Activated CD4-positive, alpha-beta T cell treated with anti-CD3 and anti-CD28 coated beads for 24 hours (primary cell): ENCODE measurements around the gene RETREG1.
A peak's percentile ranks its signal among the peaks of the same experiment; 100 is the strongest.
"Not testable (repeated sequence)": the region's sequence is repeated elsewhere in the genome, so short reads cannot be mapped to it uniquely, and the experiment has no call there.

ENCODE experiments used
- DNase-seq, 2 donors: peaks; one replicate each; pipeline ENCODE4 v3.0.0-alpha.2; 2020; ENCODE audit warnings: low read depth in 2 of 2

RETREG1 gene

GRCh38 chr5:16485656-16486055 is 131.1 kb downstream of the RETREG1 start:
- DNase-seq: no peak

DNA sequence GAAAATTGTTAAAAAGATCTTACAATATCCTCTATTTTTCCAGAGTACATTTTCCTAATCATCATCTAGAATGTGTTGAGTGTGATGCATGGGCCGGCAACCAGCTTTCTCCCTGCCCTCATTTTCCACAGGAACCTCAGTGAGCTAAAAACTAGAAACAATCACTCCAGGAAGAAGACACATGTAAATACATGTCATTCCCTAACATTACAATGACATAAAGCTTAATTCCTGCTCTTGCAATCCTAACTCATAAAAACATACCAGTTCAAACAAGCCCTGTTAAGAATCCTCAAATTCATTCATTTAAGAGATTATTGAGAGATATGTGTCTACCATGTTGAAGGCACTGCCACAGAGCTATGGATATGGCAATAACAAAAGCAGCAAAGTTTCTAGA is 132.7 kb downstream of the RETREG1 start:
- DNase-seq: no peak

- no peak for DNase-seq
Observed at GRCh38 chr5:16483361-16483760, 133.4 kb downstream of the RETREG1 start.

GRCh38 chr5:16482891-16483290 is 133.9 kb downstream of the RETREG1 start:
- DNase-seq: no peak

DNA sequence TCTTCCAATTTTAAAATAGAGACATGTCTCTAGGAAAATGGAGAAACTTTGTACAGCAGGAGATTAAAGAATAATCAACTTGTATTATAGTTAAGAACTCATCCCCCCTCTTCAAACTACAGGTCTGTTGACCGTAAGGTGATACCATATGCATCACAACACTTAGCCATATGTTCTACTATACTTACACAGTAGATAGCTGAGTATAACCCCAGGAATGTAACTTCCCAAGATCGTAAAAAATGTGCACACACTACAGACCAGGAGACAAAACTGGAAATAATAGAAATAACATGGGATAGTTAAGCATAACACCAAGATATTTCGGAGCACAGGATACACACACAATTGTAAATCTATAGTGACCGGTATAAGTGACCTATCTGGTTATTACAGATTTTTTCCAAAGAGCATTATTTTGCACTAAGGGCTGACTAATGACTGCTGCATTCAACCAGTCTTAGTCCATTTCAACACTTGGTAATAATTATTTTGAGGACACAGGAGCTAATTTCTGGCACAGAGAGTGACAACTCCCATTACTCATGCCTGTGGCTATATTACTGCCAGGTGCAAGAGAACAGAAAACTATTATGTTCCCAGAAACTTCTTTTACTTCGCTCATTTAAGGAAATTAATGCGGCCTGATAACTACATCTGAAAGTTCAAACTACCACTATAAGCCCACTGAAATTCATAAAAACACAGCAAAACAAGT is 135.8 kb downstream of the RETREG1 start:
- no peak for DNase-seq

DNA sequence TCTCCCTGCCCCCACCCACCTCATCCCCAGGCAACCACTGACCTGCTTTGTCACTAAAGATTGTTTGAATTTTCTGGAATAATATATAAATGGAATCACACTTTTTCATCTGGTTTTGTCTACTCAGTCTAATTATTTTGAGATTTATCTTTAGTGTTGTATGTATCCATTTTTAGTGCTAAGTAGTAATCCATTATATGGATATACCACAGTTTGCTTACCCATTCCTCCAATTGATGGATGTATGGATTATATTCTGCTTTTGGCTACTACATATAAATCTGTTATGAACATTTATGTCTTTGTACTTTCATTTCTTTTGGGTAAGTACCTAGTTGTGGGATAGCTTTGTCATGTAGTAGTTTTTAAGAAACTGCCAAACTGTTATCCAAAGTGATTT is 136.7 kb downstream of the RETREG1 start:
- no peak for DNase-seq

DNA sequence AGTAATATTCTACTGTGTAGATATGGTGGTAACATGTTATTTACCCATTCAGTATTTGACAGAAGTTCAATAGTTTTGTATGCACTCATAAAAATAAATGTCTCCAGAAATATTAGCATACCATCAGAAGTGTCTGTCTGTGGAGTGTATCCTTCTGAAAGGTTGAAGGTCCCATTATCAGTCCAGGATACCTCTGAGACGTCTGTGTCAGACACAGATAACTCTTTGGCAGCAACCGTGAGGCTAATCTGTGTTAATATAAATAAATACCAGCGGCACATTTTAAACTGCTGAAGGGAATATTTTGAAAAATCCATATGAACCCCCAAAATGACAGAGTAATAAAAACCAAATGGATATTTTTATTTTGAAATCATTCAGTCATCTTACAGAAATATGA is 139.3 kb downstream of the RETREG1 start:
- DNase-seq: no peak

DNA sequence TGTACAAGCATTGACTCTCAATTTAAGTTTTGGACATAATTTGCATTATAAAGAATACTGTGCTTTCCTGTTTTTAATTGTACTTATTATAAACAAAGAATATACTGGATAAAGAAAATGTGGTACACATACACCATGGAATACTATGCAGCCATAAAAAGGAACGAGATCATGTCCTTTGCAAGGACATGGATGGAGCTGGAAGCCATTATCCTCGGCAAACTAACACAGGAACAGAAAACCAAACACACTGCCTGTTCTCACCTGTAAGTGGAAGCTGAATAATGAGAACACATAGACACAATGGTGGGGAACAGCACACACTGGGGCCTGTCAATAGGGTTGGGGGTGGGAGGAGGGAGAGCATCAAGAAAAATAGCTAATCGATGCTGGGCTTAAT is 140.4 kb downstream of the RETREG1 start:
- not testable (repeated sequence) for DNase-seq

GRCh38 chr5:16471387-16471786 is 145.4 kb downstream of the RETREG1 start:
- no peak for DNase-seq

DNA sequence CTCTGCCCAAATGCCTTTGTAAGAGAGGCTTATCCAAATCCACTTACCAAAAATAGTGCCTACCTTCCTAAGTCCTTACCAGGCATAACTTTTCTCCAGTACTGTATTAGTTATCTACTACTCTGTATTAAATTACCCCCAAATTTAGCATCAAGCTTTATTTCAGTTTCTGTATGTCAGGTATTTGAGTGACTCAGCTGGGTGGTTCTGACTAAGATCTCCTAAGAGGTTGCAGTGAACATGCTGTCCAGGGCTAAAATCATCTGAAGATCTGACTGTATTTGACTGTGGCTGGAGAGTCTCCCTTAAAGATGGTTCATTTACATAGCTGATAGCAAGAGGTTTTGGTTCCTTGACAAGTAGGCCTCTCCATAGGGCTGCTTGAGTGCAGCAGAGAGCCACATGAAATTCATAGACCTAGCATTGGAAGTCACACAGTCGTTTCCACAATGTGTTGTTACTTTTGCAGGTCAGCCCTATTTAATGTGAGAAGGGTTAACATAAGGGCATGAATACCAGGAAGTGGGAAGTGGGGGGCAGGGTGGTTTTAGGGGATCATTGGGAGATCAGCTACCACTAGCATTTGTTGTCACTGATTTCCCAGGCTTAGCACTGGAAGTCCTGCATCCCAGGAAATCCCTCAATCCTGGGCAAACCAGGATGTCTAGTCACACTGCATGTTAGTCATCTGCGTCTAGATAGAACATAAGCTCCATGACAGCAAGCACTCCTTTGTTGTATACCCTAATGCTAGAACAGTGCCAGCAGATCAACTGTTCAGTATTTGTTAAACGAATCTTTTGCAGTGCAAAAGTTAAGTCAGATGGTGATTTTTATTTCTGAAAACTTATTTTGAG is 149.2 kb downstream of the RETREG1 start:
- no peak for DNase-seq

- DNase-seq: peak; percentile 80 to 81
Observed at GRCh38 chr5:16465544-16466432, 151.0 kb downstream of the RETREG1 start, which contains the start of gene ZNF622. Gene ZNF622, minus strand, starts transcription at chr5:16465800. Its CDS starts 135 bp downstream, at chr5:16465665.

DNA sequence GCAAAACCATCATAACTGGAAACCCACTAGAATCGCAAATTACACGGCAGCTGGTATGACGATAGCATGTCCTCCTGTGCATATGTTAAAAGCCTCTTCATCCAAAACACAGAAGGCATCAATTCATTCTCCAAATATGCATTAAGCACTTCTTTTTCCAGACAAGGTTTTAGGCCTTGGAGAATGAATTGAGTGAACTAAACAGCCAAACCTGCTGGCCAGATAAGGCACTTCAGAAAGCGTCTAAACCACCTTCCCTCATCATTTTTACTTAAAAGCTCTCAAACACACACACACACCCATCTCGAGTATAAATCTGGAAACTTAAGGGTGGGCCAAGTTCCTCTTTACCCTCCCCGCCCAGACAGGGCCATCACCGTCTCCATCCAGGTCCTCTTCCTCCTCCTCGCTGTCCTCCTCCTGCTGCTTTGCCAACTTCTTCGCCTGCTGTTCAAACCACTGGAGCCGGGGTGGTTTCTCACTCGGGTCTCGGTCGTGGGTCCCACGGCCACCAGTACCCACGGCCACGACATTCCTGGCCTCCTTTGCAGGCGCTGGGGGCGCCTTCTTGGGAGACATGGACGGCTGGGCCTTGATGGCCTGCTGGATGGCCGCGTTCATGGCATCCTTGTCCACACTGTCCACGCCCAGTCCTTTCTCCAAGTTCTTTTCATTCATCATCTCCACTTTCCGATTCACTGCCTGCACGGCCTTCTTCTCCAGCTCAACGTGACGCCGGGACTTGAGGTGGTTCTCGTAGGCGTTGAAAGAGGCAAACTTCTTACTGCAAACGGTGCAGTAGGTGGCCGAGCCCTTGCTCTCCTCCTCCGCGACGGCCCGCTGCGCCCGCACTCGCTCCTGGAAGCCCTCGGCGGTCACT is 151.9 kb downstream of the RETREG1 start:
- no peak for DNase-seq

DNA sequence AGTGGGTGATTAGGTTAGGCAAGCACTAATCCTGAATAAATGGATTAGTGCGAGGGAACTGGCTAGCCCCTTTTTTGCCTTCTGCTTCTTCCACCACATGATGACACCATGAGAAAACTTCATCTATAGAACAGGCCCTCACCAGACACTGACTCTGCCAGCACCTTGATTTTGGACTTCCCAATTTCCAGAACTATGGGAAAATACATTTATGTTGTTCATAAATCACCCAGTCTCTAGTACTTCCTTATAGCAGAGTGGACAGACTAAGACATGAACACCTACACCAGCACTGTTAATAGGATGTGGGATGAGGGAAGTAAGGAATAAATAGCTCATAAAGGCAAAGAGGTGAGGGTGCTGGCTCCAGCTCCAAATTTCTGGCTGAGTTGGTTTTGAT is 152.6 kb downstream of the RETREG1 start:
- DNase-seq: no peak

DNA sequence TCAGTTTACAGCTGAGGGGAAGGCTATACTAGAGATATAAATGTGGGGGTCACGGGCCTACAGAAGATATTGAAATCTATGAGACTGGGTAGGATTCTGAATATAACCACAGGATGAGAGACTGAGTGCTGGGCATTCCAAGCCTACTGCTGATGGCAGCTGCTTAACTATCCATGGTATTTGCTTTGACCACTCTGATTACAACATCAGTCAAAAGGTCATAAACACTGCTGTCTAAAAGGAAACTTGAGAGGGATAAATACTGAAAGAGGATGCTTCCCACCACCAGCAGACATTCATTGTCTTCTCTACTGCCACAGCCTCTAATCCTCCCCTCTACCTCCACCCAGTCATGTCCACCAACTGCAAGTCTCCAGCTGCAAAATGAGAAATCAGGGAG is 155.0 kb downstream of the RETREG1 start:
- no peak for DNase-seq

- DNase-seq: no peak
Observed at GRCh38 chr5:16461026-16461425, 155.8 kb downstream of the RETREG1 start.

DNA sequence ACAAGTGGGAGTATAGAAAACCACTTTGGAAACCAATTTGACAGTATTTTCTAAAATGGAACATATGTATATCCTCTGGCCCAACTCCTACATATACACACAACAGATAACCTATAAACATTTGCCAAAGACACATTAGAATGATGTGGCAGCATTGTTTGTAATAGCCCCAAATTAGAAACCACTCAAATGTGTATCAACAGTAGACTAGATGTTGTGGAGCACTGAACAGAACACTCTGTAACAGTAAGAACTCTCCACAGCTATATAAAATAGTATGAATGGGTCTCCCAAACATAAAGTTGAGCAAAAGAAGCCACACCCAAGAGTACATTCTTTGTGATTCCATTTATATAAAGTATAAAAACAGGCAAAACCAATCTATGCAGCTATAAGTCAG is 157.3 kb downstream of the RETREG1 start:
- no peak for DNase-seq

- no peak for DNase-seq
Observed at GRCh38 chr5:16457853-16458252, 158.9 kb downstream of the RETREG1 start.

GRCh38 chr5:16457451-16457850 is 159.3 kb downstream of the RETREG1 start:
- no peak for DNase-seq

- no peak for DNase-seq
Observed at GRCh38 chr5:16456103-16456832, 160.5 kb downstream of the RETREG1 start.

- DNase-seq: no peak
Observed at GRCh38 chr5:16455668-16456067, 161.1 kb downstream of the RETREG1 start.
